ENCODE results near the gene OR5B12. TPM values are rescaled to one million over a fixed set of nuclear protein-coding genes. Genes with fewer than 3 reads are reported as not detected.

The OR5B12 gene
- total and polyA plus RNA-seq, 2 of the 8 experiments (the other 6 are each of a cell fraction or from before 2014, with no cell fraction given): not detected

DNA sequence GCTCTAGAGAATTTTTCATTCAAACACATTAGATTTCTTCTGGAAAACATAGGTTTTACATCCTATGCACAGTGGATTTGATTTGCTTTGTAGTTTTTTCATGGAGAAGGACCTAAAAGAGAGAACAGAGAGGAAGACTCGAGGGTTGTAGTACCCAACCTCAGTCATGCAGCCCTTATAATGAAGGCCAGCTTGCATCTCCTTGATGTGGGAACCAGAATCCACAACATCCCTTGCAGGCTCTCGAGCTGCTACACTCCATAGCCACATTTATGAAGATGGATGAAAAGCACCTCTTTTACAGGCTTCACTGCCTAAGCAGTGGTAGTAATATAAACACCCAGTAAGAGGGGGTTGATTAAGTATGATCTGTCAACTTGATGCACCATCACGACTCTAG is 9.5 kb upstream of the OR5B12 start (continued):
- no peak for TF ChIP-seq EGR1 (IDR thresholded peaks at IDR 0.05; ENCODE audit: borderline replicate concordance, low read depth, low read length)
- TF ChIP-seq SIN3A (conservative IDR thresholded peaks at IDR 0.05 in 1 of 2, IDR thresholded peaks at IDR 0.05 in 1 of 2; ENCODE audit: low read depth in 1 of 2, low read length in 2 of 2): no peak
- no peak for TF ChIP-seq TAF7 (optimal IDR thresholded peaks at IDR 0.05; ENCODE audit: borderline replicate concordance, low read depth, low read length)
- TF ChIP-seq TCF12 (IDR thresholded peaks at IDR 0.05; ENCODE audit: low read depth, low read length): no peak
